GM15510 (cell line): ENCODE measurements around the gene PRKCE.

Source experiments
- POLR2A ChIP-seq: IDR thresholded peaks from 3 replicates; pipeline ENCODE4 v1.6.1; 2011; ENCODE audit warnings: borderline replicate concordance; ENCODE audit not compliant: insufficient read length; ENCODE audit errors: extremely low read depth

The PRKCE gene

GRCh38 chr2:45699032-45699658, 47.7 kb downstream of the PRKCE start:
- no peak for TF ChIP-seq POLR2A

GRCh38 chr2:45700407-45701013, 49.0 kb downstream of the PRKCE start:
- no peak for TF ChIP-seq POLR2A

- no peak for TF ChIP-seq POLR2A
These were observed 53.8 kb downstream of the PRKCE start for GRCh38 chr2:45705233-45705632.

- no peak for TF ChIP-seq POLR2A
These were observed 54.6 kb downstream of the PRKCE start for GRCh38 chr2:45706033-45706432.

- TF ChIP-seq POLR2A = no peak
These were observed 55.5 kb downstream of the PRKCE start for GRCh38 chr2:45707006-45707405.

- no peak for TF ChIP-seq POLR2A
These were observed 56.2 kb downstream of the PRKCE start for GRCh38 chr2:45707661-45708060.

- no peak for TF ChIP-seq POLR2A
These were observed 57.0 kb downstream of the PRKCE start for GRCh38 chr2:45708501-45708900.

- TF ChIP-seq POLR2A = no peak
These were observed 57.7 kb downstream of the PRKCE start for GRCh38 chr2:45709137-45709536.

- TF ChIP-seq POLR2A = no peak
These were observed 59.0 kb downstream of the PRKCE start for GRCh38 chr2:45710468-45710867.

- no peak for TF ChIP-seq POLR2A
These were observed 59.7 kb downstream of the PRKCE start for GRCh38 chr2:45711224-45711623.

GRCh38 chr2:45712570-45712969, 61.1 kb downstream of the PRKCE start:
- no peak for TF ChIP-seq POLR2A

GRCh38 chr2:45713136-45713535, 61.7 kb downstream of the PRKCE start:
- no peak for TF ChIP-seq POLR2A

- TF ChIP-seq POLR2A = no peak
These were observed 62.1 kb downstream of the PRKCE start for GRCh38 chr2:45713591-45713990.

GRCh38 chr2:45714679-45715078, 63.2 kb downstream of the PRKCE start:
- TF ChIP-seq POLR2A = no peak

- TF ChIP-seq POLR2A = no peak
These were observed 64.3 kb downstream of the PRKCE start for GRCh38 chr2:45715601-45716379.

GRCh38 chr2:45716915-45717314, 65.4 kb downstream of the PRKCE start:
- no peak for TF ChIP-seq POLR2A
